ENCODE results near the gene CARD19. TPM values are rescaled to one million over a fixed set of nuclear protein-coding genes. Genes with fewer than 3 reads are reported as not detected.

CARD19 gene
- total RNA-seq, 1 experiment from 2014 or later, result 36.6 TPM

GRCh38 chr9:93089024-93089423 is 7.0 kb upstream of the CARD19 start:
- POLR2A ChIA-PET, result no interaction called here
- no TSS peak for BruUV-seq (replicated peaks)
- Mint-ChIP-seq H3K4me1 (ENCODE audit: insufficient read depth, unreplicated experiment) (peaks cover 10% of the 10 kb centered on the region), H3K4me3 (ENCODE audit: unreplicated experiment) (no peak overlapping the region), H3K36me3 (ENCODE audit: insufficient read depth, unreplicated experiment) (peaks cover 5% of the 10 kb centered on the region), H3K27ac (ENCODE audit: low read depth, unreplicated experiment) (no peak overlapping the region), H3K27me3 (ENCODE audit: insufficient read depth, unreplicated experiment) (no peaks in the 10 kb centered on the region), H3K9me3 (ENCODE audit: unreplicated experiment) (peaks cover 20% of the 10 kb centered on the region)
- intact Hi-C loops (cut with micrococcal nuclease), result no loop called here
- CTCF ChIA-PET, result interaction anchor here (1.3 kb wide), 1 partner anchor 20 kb away, joined by 3 read pairs; no protein-coding TSS in a partner anchor
- TF ChIP-seq CTCF (IDR thresholded peaks at IDR 0.05; ENCODE audit: unreplicated experiment), result no peak
- DNase-seq (ENCODE audit: unreplicated experiment), result no peak

- intact Hi-C loops (cut with micrococcal nuclease), result no loop called here
- ChIA-PET CTCF (interaction anchor here (0.6 kb wide), 1 partner anchor 54 kb away, joined by 3 read pairs; no protein-coding TSS in a partner anchor), POLR2A (no interaction called here)
- H3K4me1 Mint-ChIP-seq (ENCODE audit: insufficient read depth, unreplicated experiment), result peaks cover 10% of the 10 kb centered on the region
- H3K27ac Mint-ChIP-seq (ENCODE audit: low read depth, unreplicated experiment), result no peak overlapping the region
- no peak for DNase-seq (ENCODE audit: unreplicated experiment)
- H3K4me3 Mint-ChIP-seq (ENCODE audit: unreplicated experiment), result no peak overlapping the region
- no peaks in the 10 kb centered on the region for H3K27me3 Mint-ChIP-seq (ENCODE audit: insufficient read depth, unreplicated experiment)
- H3K36me3 Mint-ChIP-seq (ENCODE audit: insufficient read depth, unreplicated experiment), result peaks cover 5% of the 10 kb centered on the region
- peaks cover 20% of the 10 kb centered on the region for H3K9me3 Mint-ChIP-seq (ENCODE audit: unreplicated experiment)
- BruUV-seq (replicated peaks), result no TSS peak
- no peak for TF ChIP-seq CTCF (IDR thresholded peaks at IDR 0.05; ENCODE audit: unreplicated experiment)
Observed at GRCh38 chr9:93089481-93089991, 6.5 kb upstream of the CARD19 start.

DNA sequence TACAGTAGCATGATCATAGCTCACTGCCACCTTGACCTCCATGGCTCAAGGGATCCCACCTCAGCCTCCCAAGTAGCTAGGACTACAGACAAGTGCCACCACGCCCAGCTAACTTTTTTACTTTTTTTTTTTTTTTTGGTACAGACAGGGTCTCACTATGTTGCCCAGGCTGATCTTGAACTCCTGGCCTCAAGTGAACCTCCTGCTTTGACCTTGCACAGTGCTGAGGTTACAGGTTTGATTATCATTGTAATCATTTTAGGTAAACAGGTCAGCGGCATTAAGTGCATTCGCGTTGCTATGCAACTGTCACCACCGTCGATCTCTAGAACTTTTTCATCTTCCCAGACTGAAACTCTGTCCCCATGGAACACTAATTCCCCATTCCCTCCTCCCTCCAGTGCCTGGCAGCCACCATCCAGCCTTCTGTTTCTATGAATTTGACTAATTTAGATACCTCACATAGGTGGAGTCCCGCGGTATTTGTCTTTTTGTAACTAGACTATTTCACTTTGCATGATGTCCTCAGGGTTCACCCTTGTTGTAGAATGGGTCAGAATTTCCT is 5.8 kb upstream of the CARD19 start:
- intact Hi-C loops (cut with micrococcal nuclease), result no loop called here
- no peak for TF ChIP-seq CTCF (IDR thresholded peaks at IDR 0.05; ENCODE audit: unreplicated experiment)
- ChIA-PET CTCF (interaction anchor here (0.6 kb wide), 1 partner anchor 55 kb away, joined by 3 read pairs; no protein-coding TSS in a partner anchor), POLR2A (no interaction called here)
- Mint-ChIP-seq H3K36me3 (ENCODE audit: insufficient read depth, unreplicated experiment) (peaks cover 5% of the 10 kb centered on the region), H3K27ac (ENCODE audit: low read depth, unreplicated experiment) (no peak overlapping the region), H3K4me1 (ENCODE audit: insufficient read depth, unreplicated experiment) (peaks cover 10% of the 10 kb centered on the region), H3K27me3 (ENCODE audit: insufficient read depth, unreplicated experiment) (no peaks in the 10 kb centered on the region), H3K9me3 (ENCODE audit: unreplicated experiment) (peaks cover 20% of the 10 kb centered on the region), H3K4me3 (ENCODE audit: unreplicated experiment) (no peak overlapping the region)
- BruUV-seq (replicated peaks), result no TSS peak
- DNase-seq (ENCODE audit: unreplicated experiment), result no peak

DNA sequence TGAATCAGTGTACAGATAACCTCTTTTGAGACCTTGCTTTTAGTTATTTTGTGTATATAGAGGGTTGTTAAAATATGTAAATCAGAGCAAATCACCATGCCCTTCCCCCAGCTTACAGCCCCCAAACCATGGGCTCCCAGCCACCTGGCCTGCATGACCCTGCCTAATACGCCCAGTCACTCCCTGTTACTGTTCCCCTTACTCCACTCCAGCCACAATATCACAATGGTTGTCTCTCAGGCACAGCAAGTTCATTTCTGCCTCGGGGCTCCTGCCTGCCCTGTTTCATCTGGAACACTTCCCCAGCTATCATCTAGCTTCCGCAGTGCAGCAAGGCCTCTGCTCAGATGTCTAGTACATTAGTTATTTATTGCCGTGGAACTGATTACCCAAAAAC is 5.0 kb upstream of the CARD19 start:
- no peak for DNase-seq (ENCODE audit: unreplicated experiment)
- Mint-ChIP-seq H3K4me1 (ENCODE audit: insufficient read depth, unreplicated experiment) (peaks cover 10% of the 10 kb centered on the region), H3K27me3 (ENCODE audit: insufficient read depth, unreplicated experiment) (no peaks in the 10 kb centered on the region), H3K9me3 (ENCODE audit: unreplicated experiment) (peaks cover 20% of the 10 kb centered on the region), H3K36me3 (ENCODE audit: insufficient read depth, unreplicated experiment) (peaks cover 5% of the 10 kb centered on the region), H3K27ac (ENCODE audit: low read depth, unreplicated experiment) (no peak overlapping the region), H3K4me3 (ENCODE audit: unreplicated experiment) (no peak overlapping the region)
- no peak for TF ChIP-seq CTCF (IDR thresholded peaks at IDR 0.05; ENCODE audit: unreplicated experiment)
- no TSS peak for BruUV-seq (replicated peaks)
- intact Hi-C loops (cut with micrococcal nuclease), result no loop called here
- CTCF ChIA-PET, result no interaction called here
- POLR2A ChIA-PET, result no interaction called here
